ENCODE data around the gene VWA5B1. TPM values are rescaled to one million over a fixed set of nuclear protein-coding genes. Genes with fewer than 3 reads are reported as not detected.

Gene VWA5B1
- total RNA-seq (2014; rRNA removed; shearing (Covaris generic)) (0.70 and 1.0 TPM in 2 replicates), polyA plus RNA-seq (2016; fragmentation: Nextera tagmentation; extraction: Ambion mirVana) (0.16 TPM in 2 replicates)
- long read RNA-seq, result 0 reads

- H3K4me3 ChIP-seq, result peak within 1 kb of the TSS; percentile 58
- peak within 1 kb of the TSS; percentile 63 for H3K4me3 Mint-ChIP-seq
- H3K36me3 Mint-ChIP-seq (ENCODE audit: low read depth), result no peaks in the 10 kb centered on the region; the same call in 2 of the 3 replicates
- H3F3A ChIP-seq (replicated peaks; ENCODE audit: low read depth), result no peaks in the 10 kb centered on the region
- peak within 1 kb of the TSS; percentile 88 for H3K4me2 ChIP-seq
- H3K79me2 ChIP-seq (replicated peaks; ENCODE audit: insufficient read depth), result no peaks in the 10 kb centered on the region
- peaks cover 15% of the 10 kb centered on the region for H3K4me1 ChIP-seq (ENCODE audit: insufficient read depth)
- TF ChIP-seq CREB1 (CRISPR knock-in tag; IDR thresholded peaks at IDR 0.05; ENCODE audit: low read depth) (no peak), REST (IDR thresholded peaks at IDR 0.05; ENCODE audit: unreplicated experiment) (no peak), STAT1 (IDR thresholded peaks at IDR 0.05; ENCODE audit: unreplicated experiment) (no peak), ETS1 (IDR thresholded peaks at IDR 0.05) (no peak), NANOG (IDR thresholded peaks at IDR 0.05; ENCODE audit: borderline replicate concordance) (no peak)
- ATAC-seq, result peak; percentile 92
- no peaks in the 10 kb centered on the region; the same call in 1 of the 3 replicates for H3K9me3 Mint-ChIP-seq
- no peaks in the 10 kb centered on the region for H3K9me2 ChIP-seq (ENCODE audit: insufficient read depth)
- no peaks in the 10 kb centered on the region for H3K36me3 ChIP-seq (ENCODE audit: insufficient read depth)
- H3K4me1 Mint-ChIP-seq, result peaks cover 26% of the 10 kb centered on the region
- no peaks in the 10 kb centered on the region for H4K20me1 ChIP-seq (replicated peaks; ENCODE audit: insufficient read depth)
- no peak within 1 kb of the TSS for H3K27ac ChIP-seq (ENCODE audit: low read depth)
- DNase-seq (ENCODE audit: low spot score), result peak; percentile 92
- peak within 1 kb of the TSS; percentile 98 for H2AFZ ChIP-seq
- H3K27me3 ChIP-seq (ENCODE audit: insufficient read depth), result peaks cover 10% of the 10 kb centered on the region
- peak within 1 kb of the TSS; percentile 70; the same call in 1 of the 2 replicates for H3K27ac Mint-ChIP-seq
- H3K27me3 Mint-ChIP-seq (ENCODE audit: insufficient read depth, low read depth, poor library complexity), result peaks cover 22% of the 10 kb centered on the region
These were observed at the start of gene VWA5B1 for GRCh38 chr1:20290624-20291597. Gene VWA5B1 (plus strand): TSS chr1:20290875. CDS start chr1:20310602, 19,727 bp downstream.

- no peaks in the 10 kb centered on the region for H3K36me3 Mint-ChIP-seq (ENCODE audit: low read depth)
- no peaks in the 10 kb centered on the region; the same call in 2 of the 3 replicates for H3K9me3 Mint-ChIP-seq
- no peaks in the 10 kb centered on the region; the same call in 1 of the 2 replicates for H3K4me1 ChIP-seq (ENCODE audit: insufficient read depth)
- H3K79me2 ChIP-seq (replicated peaks; ENCODE audit: insufficient read depth), result no peaks in the 10 kb centered on the region
- no peaks in the 10 kb centered on the region for H3K36me3 ChIP-seq (ENCODE audit: insufficient read depth)
- no peak overlapping the region for H3K27ac ChIP-seq (ENCODE audit: low read depth)
- no peak overlapping the region for H3K4me2 ChIP-seq
- ATAC-seq (no peak), DNase-seq (ENCODE audit: low spot score) (peak; percentile 24)
- no peaks in the 10 kb centered on the region for H4K20me1 ChIP-seq (replicated peaks; ENCODE audit: insufficient read depth)
- H2AFZ ChIP-seq, result no peak overlapping the region
- peaks cover 7% of the 10 kb centered on the region for H3K27me3 Mint-ChIP-seq (ENCODE audit: insufficient read depth, low read depth, poor library complexity)
- H3K9me2 ChIP-seq (ENCODE audit: insufficient read depth), result peaks cover 5% of the 10 kb centered on the region; the same call in 1 of the 2 replicates
- TF ChIP-seq CTCF (conservative IDR thresholded peaks at IDR 0.05; ENCODE audit: low read depth in 2 of 2) (peak; percentile 27 to 34; a peak in 3 of 4 replicates), ZNF114 (CRISPR knock-in tag; IDR thresholded peaks at IDR 0.05) (no peak)
- H3K4me3 Mint-ChIP-seq, result no peak overlapping the region
- no peak overlapping the region for H3K27ac Mint-ChIP-seq
- H3F3A ChIP-seq (replicated peaks; ENCODE audit: low read depth), result no peaks in the 10 kb centered on the region
- H3K27me3 ChIP-seq (ENCODE audit: insufficient read depth), result no peaks in the 10 kb centered on the region
- H3K4me1 Mint-ChIP-seq, result peaks cover 6% of the 10 kb centered on the region
- H3K4me3 ChIP-seq, result no peak overlapping the region
These were observed 47.7 kb upstream of the VWA5B1 start for GRCh38 chr1:20242890-20243479.

Data from GM23338 (cell line).